Measurements from ENCODE around the gene NCAPD3.

GRCh38 chr11:134228625-134229024 lies 4.9 kb upstream of the NCAPD3 start:
- TF ChIP-seq, protein P1, sequence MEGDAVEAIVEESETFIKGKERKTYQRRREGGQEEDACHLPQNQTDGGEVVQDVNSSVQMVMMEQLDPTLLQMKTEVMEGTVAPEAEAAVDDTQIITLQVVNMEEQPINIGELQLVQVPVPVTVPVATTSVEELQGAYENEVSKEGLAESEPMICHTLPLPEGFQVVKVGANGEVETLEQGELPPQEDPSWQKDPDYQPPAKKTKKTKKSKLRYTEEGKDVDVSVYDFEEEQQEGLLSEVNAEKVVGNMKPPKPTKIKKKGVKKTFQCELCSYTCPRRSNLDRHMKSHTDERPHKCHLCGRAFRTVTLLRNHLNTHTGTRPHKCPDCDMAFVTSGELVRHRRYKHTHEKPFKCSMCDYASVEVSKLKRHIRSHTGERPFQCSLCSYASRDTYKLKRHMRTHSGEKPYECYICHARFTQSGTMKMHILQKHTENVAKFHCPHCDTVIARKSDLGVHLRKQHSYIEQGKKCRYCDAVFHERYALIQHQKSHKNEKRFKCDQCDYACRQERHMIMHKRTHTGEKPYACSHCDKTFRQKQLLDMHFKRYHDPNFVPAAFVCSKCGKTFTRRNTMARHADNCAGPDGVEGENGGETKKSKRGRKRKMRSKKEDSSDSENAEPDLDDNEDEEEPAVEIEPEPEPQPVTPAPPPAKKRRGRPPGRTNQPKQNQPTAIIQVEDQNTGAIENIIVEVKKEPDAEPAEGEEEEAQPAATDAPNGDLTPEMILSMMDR (IDR thresholded peaks at IDR 0.05), result no peak
- TF ChIP-seq EZH2 (IDR thresholded peaks at IDR 0.05; ENCODE audit: borderline replicate concordance, insufficient read depth, low read depth, low read length, poor library complexity, severe bottlenecking), result no peak
